Amniotic epithelial cell (primary cell): ENCODE data around the gene CCDC137.

Experiments
- DNase-seq: peaks from one replicate; pipeline ENCODE4 v3.0.0-alpha.2; 2010; ENCODE audit warnings: low read depth

CCDC137 gene

DNA sequence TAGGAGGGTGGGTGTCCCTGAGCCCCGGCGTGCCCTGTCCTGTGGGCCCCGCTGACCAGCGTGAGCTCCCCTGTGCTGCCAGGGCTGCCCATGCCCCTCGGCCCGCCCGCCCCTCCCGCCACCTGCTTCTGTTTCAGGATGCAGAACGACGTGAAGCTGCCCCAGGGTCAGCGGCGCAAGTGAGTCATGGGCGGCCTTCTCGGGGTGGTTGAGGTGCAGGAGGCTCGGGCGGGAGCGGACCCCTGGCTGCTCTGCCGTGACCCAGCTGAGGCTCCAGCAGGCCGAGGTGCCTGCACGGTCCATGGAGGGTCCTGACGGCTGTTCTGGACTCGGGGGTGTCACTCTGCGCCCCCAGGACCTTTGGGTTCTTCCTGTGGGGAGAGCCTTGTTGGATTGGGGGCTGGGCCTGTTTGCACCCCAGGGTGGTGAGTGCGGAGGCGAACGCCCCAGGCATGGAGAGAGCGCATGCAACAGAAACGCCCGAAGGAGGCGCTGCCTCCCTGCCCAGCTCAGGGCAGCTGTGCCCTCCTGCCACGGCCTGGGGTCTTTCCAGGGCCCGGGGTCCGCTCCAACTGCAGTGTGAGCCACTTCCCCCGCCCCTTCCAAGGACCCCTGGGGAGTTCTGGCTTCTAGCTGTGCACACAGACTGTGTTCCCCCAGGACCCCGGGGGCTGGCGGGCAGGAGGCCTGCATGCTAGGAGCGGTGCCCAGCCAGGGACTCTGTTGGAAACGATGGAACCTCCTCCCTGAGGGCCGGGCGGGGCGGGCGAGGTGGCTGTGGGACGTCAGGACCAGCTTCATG lies 49.5 kb downstream of the CCDC137 start:
- no peak for DNase-seq

DNA sequence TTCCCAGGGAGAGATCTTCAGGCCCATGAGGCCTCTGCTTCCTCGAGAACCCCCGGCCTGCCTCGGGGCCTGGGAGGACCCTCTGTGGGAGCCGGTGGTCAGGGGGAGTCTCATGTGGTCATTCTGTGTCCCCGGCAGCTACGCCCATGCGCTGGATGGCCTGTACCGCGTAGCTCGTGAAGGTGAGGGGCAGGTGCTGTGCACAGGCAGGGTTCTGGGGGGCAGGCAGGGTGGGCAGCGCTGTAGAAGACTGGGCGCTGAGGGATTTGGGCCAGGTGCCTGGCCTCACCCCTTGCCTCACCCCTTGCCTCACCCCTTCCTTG lies 50.1 kb downstream of the CCDC137 start:
- no peak for DNase-seq

DNA sequence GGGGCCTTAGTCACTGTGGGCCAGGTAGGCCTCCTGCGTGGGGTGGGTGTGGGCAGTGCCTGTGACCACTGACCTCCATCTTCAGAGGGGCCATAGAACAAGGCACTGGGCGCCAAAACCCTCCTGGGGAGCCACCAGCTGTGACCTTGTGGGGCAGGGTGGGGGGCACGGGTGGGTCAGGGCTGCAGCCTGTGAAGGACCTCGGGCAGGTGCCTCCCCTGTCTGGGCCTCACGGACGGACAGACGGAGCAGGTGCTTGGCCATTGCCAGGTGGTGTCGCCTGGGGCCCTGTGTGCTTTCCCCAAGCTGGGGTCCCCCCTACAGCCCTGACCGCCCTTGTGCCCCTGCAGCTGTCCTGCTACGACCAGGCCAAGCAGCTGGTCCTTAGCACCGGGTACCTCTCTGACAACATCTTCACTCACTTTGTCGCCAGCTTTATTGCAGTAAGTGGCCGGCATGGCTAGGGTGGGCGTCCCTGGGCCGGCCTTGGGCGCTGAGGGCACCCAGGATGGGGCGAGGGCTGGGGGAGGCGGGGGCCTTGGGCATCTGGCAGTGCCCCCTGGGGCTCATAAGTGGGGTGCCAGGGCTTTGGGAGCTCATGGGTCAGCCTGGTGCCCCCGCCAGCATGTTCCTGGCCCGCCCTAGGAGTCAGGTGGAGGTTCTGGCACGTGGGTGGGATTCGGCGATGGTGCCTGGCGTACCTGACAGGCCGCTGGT lies 50.7 kb downstream of the CCDC137 start:
- no peak for DNase-seq

DNA sequence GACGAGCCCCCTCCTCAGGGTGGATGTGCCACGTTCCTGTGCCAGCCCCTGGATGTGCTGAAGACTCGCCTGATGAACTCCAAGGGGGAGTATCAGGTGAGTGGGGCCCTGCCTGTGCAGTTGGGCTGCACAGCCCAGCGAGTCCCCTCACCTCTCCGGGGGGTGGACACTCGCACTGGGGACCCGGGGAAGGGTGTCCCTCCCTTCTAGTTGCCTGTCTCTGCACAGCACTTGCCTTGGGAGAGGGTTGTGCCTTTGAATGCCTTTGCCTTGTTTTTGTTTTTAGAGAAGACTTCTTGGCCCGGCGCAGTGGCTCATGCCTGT lies 51.2 kb downstream of the CCDC137 start:
- DNase-seq: no peak

DNA sequence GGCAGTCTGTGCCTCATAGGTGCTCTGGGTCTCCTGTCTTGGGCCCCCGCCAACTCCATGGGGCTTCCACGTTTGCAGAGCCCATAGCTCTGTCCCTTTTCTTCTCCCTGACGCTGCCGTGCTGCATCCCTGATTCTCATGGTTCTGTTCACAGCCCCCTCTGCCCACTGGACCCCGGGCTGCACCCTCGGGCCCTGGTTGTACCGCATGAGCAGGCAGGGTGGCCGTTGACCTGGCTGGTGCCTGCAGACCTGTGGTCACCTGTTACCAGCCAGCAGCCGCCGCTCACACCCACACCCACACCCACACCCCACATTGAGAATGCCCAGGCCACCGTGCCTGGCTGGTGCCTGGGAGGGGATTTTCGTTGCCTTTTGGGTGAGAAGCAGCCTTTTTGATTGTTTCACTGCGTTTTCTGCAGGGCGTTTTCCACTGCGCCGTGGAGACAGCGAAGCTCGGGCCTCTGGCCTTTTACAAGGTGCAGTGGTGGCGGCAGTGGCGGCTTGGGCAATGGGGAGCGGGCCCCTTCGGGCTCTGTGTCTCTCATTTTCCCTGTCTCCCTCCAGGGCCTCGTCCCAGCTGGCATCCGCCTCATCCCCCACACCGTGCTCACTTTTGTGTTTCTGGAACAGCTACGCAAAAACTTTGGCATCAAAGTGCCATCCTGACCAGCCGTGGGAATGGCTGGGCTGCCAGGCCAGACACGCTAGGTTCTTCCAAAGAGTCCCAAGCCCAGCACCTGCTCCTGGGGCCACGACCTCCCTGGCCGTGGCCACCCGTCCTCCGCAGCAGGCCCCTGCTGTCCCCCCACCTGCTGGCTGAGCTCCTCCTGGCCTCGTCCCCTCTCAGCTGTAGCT lies 53.1 kb downstream of the CCDC137 start:
- DNase-seq: no peak

DNA sequence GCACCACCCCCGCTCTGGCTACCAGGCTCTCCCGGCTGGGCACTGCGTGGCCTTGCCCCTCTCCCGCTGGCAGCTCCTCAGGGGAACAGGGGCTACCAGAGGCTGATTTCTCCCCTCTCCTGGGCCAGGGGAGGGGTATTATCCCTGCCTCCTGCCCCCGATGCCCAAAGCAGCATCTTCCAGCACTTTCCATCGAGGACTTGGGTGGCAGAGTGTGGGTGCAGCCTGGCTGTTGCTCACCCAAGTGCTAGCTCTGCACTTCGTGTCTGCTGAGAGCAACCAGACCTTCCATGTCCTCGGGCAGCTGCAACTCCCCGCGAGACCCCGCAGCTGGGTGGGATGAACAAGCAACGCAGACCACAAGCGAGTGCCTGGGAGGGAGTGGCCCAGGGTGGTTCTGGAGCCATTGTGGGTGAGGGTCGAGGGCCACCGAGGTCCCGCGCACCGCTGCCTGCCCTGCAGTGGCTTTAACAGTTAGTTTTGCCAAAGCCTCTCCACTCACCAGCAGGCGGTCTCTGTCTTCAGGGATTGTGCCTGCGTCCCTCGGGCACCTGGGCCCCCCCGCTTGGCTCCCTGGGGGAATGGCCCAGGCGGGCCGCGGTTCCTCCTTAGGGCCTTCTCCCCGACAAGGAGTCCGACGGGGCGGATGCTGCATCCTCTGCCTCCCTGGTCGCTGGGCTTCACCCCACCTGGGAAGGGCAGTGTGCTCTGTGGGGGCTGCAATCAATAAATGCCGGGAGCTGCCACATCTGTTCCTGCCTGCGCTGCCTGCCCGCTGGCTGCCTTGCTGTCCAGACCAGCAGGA lies 53.9 kb downstream of the CCDC137 start:
- DNase-seq: no peak

DNA sequence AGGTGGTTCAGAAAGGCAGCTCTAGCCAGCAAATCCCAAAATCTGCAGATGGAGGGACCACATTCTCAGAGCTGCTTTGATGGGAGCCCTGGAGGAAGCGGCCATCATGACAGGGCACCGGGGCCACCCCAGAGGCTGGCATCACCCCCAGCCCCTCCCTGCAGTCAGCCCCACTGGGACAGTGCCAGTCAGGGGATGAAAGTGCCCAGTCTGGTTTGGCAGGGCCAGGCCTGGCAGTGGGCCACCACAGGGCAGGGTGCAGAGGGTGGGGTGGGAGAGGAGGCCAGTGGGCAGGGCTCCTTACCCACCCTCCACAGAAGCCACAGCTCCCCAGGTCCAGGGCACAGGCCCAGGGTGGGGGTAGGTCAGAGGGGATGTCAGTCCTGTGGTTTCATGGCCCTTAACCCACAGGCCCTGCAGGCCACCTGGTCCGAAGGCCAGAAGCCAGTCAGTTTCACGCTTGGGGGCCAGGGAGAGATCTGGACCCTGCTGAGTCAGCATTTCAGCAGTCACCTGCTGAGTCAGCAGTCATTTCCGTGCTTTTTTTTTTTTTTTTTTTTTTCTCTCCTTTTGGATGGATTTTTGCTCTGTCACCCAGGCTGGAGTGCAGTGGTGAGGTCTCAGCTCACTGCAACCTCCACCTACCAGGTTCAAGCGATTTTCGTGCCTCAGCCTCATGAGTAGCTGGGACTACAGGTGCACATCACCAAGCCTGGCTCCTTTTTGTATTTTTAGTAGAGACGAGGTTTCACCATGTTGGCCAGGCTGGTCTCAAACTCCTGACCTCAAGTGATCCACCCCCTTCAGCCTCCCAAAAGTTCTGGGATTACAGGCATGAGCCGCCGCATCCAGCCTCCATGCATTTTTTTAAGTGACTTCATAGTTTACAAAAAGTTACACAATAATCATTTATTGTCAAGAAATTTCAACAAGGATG lies 55.9 kb downstream of the CCDC137 start:
- DNase-seq: peak; percentile 11
